Measurements from ENCODE around the gene ACTR3C. TPM values are rescaled to one million over a fixed set of nuclear protein-coding genes. Genes with fewer than 3 reads are reported as not detected.

The ACTR3C gene
- total and polyA plus RNA-seq, 4 donors = 6.8 to 34.2 (median 10.5) TPM

DNA sequence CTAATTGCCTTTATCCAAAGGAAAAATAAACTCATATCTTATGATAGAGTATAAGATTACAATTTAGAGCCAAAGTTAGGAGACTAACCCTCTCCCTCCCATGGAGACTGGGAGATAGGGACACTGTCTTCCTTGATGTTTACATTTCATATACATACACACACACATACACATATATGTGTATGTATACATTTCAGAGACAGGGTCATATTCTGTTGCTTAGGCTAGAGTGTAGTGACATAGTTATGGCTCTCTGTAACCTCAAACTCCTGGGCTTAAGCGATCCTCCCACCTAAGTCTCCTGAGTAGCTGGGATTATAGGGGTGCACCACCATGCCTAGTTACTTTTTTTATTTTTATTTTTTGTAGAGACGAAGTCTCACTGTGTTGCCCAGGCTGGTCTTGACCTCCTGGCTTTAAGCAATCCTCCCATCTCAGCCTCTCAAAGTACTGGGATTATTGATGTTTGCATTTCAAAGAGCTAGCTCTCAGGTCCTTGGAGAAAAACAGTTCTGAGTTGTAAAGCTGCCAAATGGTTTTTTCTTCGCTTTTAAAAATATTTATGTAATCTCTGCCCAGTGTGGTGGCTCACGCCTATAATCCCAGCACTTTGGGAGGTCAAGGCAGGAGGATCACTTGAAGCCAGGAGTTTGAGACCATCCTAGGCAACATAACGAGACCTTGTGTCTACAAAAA is 37.2 kb upstream of the ACTR3C start:
- no peaks in the 10 kb centered on the region for H3K9me3 ChIP-seq (ENCODE audit: control insufficient read depth in 4 of 4, insufficient read depth in 3 of 4, low read length in 3 of 4)
- TF ChIP-seq, protein P1, sequence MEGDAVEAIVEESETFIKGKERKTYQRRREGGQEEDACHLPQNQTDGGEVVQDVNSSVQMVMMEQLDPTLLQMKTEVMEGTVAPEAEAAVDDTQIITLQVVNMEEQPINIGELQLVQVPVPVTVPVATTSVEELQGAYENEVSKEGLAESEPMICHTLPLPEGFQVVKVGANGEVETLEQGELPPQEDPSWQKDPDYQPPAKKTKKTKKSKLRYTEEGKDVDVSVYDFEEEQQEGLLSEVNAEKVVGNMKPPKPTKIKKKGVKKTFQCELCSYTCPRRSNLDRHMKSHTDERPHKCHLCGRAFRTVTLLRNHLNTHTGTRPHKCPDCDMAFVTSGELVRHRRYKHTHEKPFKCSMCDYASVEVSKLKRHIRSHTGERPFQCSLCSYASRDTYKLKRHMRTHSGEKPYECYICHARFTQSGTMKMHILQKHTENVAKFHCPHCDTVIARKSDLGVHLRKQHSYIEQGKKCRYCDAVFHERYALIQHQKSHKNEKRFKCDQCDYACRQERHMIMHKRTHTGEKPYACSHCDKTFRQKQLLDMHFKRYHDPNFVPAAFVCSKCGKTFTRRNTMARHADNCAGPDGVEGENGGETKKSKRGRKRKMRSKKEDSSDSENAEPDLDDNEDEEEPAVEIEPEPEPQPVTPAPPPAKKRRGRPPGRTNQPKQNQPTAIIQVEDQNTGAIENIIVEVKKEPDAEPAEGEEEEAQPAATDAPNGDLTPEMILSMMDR (IDR thresholded peaks at IDR 0.05; ENCODE audit: control extremely low read depth, extremely low read depth) = no peak
- no peak overlapping the region for H3K4me3 ChIP-seq
- H3K27ac ChIP-seq (ENCODE audit: low read depth in 1 of 2, low read length in 1 of 2) = no peak overlapping the region
- ATAC-seq (ENCODE audit: insufficient read depth, low FRiP score) = no peak
- no peak for DNase-seq
- no peaks in the 10 kb centered on the region for H3K36me3 ChIP-seq (ENCODE audit: control insufficient read depth in 4 of 4, insufficient read depth in 4 of 4, low read length in 4 of 4)
- no peak overlapping the region for H3K9ac ChIP-seq (ENCODE audit: insufficient read depth in 1 of 2, low read length in 2 of 2)
- 80 to 86% methylated on average over 5 of the region's 5 CpGs for WGBS, 2 donors
- H3K4me1 ChIP-seq (ENCODE audit: control insufficient read depth in 5 of 5, insufficient read depth in 5 of 5, low read length in 5 of 5) = no peaks in the 10 kb centered on the region
- no peaks in the 10 kb centered on the region for H3K27me3 ChIP-seq (ENCODE audit: control insufficient read depth in 3 of 3, insufficient read depth in 3 of 3, low read length in 2 of 3)

DNA sequence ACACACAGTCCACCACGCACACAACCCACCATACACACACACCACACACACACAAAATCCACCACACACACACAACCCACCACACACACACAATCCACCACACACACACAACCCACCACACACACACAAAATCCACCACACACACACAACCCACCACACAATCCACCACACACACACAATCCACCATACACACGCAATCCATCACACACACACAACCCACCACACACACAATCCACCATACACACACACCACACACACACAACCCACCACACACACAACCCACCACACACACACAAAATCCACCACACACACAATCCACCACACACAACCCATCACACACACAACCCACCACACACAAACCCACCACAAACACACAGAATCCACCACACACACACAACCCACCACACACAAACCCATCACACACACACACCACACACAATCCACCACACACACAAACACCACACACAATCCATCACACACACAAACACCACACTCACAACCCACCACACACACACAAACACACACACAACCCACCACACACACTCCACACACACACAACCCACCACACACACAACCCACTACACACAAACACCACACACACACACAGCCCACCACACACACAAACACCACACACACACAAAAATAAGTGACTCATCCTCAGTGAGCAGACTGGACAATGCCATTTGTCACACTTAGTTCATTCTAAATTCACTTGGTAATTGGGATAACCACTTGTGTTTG is 36.4 kb upstream of the ACTR3C start:
- Histone ChIP-seq H3K36me3 (ENCODE audit: control insufficient read depth in 4 of 4, insufficient read depth in 4 of 4, low read length in 4 of 4) (no peaks in the 10 kb centered on the region), H3K9me3 (ENCODE audit: control insufficient read depth in 4 of 4, insufficient read depth in 3 of 4, low read length in 3 of 4) (no peaks in the 10 kb centered on the region), H3K4me1 (ENCODE audit: control insufficient read depth in 5 of 5, insufficient read depth in 5 of 5, low read length in 5 of 5) (no peaks in the 10 kb centered on the region), H3K27me3 (ENCODE audit: control insufficient read depth in 3 of 3, insufficient read depth in 3 of 3, low read length in 2 of 3) (no peaks in the 10 kb centered on the region), H3K4me3 (no peak overlapping the region), H3K27ac (ENCODE audit: low read depth in 1 of 2, low read length in 1 of 2) (no peak overlapping the region), H3K9ac (ENCODE audit: insufficient read depth in 1 of 2, low read length in 2 of 2) (no peak overlapping the region)
- TF ChIP-seq, protein P1 (IDR thresholded peaks at IDR 0.05; ENCODE audit: control extremely low read depth, extremely low read depth) = no peak
- DNase-seq (no peak), ATAC-seq (ENCODE audit: insufficient read depth, low FRiP score) (no peak)
- 94 to 100% methylated on average over 2 of the region's 2 CpGs for WGBS, 2 donors

DNA sequence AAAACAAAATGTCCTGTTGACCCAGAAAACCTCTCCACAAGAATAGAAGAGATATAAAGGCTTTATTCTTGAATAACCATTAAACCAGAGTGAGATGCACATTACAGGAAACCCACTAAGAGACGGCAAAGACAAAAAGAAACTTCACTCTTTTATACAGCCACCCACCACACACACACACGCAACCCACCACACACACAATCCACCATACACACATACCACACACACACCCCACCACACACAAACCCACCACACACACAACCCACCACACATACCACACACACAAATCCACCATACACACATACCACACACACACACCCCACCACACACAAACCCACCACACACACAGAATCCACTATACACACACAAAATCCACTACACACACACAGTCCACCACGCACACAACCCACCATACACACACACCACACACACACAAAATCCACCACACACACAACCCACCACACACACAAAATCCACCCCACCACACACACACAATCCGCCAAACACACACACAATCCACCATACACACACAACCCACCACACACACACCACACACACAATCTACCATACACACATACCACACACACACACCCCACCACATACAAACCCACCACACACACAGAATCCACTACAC is 35.8 kb upstream of the ACTR3C start:
- Histone ChIP-seq H3K27me3 (ENCODE audit: control insufficient read depth in 3 of 3, insufficient read depth in 3 of 3, low read length in 2 of 3) (no peaks in the 10 kb centered on the region), H3K4me1 (ENCODE audit: control insufficient read depth in 5 of 5, insufficient read depth in 5 of 5, low read length in 5 of 5) (no peaks in the 10 kb centered on the region), H3K27ac (ENCODE audit: low read depth in 1 of 2, low read length in 1 of 2) (no peak overlapping the region), H3K9me3 (ENCODE audit: control insufficient read depth in 4 of 4, insufficient read depth in 3 of 4, low read length in 3 of 4) (no peaks in the 10 kb centered on the region), H3K36me3 (ENCODE audit: control insufficient read depth in 4 of 4, insufficient read depth in 4 of 4, low read length in 4 of 4) (no peaks in the 10 kb centered on the region), H3K9ac (ENCODE audit: insufficient read depth in 1 of 2, low read length in 2 of 2) (no peak overlapping the region), H3K4me3 (no peak overlapping the region)
- DNase-seq (no peak), ATAC-seq (ENCODE audit: insufficient read depth, low FRiP score) (no peak)
- TF ChIP-seq, protein P1 (IDR thresholded peaks at IDR 0.05; ENCODE audit: control extremely low read depth, extremely low read depth) = no peak
- WGBS, 2 donors = 87% methylated on average over 4 of the region's 4 CpGs
